Activated CD4-positive, CD25-positive, alpha-beta regulatory T cell treated with anti-CD3 and anti-CD28 coated beads, Interleukin-2, amount 50 U/mL, for 72 hours (primary cell): ENCODE measurements around the gene PFKFB3.
"Not testable (repeated sequence)": the region's sequence is repeated elsewhere in the genome, so short reads cannot be mapped to it uniquely, and the experiment has no call there.

Source experiments
- DNase-seq: peaks from one replicate; pipeline ENCODE4 v3.0.0; 2021

The PFKFB3 gene

DNA sequence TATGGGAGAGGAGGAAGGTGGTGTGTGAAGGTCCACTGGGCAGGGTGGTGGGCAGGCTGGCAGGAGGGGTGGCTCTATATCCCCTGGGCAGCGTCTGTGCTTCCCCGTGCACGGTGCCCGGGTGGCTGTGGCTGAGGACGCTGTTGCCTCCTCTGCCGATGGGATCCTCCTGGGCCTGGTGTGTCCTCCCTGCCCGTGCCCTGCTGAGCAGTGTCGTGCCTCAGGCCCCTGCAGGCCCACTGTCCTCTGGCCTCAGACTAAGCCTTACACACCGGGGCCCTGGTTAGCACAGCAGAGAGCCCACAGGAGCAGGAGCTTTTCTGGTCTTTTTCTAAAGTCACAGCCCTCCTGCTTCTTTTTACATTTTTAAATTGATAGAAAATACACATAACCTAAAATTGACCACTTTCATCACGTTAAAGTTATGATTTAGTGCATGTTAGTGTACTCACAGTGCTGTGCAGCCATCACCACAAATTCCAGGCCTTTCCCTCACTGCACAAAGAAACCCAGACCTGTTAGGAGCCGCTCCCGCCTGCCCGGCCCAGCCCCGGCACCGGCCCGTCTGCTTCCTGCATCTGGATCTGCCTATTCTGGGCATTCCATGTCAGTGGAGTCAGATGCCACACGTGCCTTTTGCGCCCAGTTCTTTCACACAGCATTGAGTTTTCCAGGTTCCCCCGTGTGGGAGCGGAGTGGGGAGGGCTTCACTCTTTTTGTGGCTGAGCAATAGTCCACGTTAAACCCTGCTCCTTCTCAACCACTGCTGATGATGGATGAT lies 19.4 kb downstream of the PFKFB3 start:
- no peak for DNase-seq

DNA sequence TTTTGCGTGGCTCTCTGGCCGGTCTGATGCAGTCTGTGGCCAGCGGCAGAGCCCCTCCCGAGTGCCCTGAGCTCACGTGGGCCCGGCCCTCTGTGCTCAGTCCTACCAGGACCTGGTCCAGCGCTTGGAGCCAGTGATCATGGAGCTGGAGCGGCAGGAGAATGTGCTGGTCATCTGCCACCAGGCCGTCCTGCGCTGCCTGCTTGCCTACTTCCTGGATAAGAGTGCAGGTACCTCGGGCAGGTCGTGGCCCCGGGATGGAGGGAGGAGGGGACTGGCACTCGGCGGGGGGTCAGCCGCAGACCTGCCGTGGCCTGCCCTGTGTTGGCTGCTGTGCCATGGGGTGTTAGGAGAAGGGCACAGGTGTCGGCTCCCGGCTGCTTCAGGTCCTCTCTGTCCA lies 20.0 kb downstream of the PFKFB3 start:
- no peak for DNase-seq

DNA sequence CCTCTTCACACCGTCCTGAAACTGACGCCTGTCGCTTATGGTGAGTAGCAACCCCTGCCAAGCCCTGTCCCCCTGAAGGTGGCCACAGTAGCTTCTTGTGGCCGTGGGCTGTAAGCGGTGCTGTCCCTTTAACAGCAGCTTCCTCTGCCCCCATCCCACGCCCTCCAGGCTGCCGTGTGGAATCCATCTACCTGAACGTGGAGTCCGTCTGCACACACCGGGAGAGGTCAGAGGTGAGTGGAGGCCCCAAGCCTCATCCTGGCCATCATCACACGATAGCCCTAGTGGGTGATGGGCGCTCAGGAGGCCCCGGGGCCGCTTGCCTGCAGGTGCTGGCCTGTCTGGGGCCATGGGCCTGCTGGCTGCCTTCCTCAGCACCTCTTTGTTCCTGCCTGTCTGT lies 21.2 kb downstream of the PFKFB3 start:
- DNase-seq: no peak

DNA sequence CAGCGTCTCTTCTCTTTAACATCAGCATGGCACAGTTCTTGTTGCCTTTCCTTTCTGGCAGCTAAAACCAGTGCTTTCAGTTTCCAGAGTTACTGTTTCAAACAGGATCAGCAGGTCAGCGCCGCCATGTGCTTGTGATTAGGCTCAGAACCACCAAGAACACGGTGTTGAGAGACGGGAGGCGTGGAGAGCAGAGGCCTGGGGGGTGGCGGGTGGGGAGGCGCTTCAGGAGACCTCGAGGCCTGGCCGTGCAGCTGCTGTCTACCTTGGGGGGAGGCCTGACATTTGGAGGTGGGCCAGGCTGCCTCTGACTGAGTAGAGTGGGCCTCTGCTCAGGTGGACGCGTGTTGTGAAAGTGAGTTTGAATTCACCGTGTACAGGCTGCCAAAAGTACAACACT lies 22.0 kb downstream of the PFKFB3 start:
- no peak for DNase-seq

DNA sequence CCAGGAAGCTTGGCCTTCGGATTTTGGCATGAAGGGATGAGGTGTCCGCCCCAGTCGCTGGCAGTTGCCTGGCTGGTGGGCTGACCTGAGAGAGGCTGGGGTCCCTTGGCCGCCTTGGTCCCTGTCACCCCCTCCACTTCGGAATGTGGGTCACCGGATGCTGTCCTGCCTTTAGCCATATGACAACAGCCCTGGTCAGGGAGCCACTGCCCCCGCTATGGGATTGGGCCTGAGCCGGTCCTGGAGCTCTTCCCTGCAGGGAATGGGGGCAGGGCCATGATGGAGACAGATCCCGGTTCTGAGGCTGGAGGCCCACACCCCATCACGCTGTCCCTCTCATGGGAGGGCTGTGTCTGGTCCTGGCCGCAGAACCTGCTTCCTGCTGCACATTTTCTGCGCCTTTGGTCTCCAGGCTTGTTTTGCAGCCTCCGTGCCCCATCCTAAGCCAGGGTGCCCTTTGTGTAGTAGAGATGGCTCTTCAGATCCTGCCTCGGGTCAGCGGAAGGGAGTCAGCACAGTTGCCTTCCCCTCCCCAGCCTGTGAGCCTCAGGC lies 22.6 kb downstream of the PFKFB3 start:
- no peak for DNase-seq

DNA sequence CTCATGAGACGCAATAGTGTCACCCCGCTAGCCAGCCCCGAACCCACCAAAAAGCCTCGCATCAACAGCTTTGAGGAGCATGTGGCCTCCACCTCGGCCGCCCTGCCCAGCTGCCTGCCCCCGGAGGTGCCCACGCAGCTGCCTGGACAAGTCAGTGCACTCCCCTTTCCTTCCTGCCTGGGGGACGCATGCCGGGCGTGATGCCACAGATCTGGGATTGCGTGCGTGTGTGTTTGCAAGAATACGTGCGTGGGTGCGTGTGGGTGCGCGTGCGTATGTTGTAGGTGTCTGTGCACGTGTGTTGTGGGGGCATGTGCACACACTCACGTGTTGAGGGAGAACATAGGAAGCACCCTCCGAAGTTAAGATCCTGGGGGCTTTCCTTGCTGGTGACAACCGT lies 23.5 kb downstream of the PFKFB3 start:
- no peak for DNase-seq

DNA sequence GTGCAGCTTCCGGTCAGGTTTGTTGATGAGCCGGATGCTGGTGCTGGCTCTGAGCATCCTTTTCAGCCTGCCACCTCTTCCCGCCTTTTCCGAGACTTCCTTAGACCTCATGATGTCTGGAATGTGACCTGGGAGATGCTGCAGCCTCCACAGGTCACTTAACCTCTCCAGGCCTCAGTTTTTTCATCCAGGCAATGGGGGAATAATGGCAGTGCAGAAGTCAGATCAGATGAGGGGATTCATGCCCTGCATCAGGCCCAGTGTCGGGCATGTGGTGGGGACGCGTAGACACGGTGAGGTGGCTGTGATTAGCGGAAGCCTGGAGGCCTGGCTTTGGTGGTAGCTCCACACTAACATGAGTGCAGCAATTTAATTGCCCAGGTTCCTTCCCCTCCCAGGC lies 24.6 kb downstream of the PFKFB3 start:
- no peak for DNase-seq

DNA sequence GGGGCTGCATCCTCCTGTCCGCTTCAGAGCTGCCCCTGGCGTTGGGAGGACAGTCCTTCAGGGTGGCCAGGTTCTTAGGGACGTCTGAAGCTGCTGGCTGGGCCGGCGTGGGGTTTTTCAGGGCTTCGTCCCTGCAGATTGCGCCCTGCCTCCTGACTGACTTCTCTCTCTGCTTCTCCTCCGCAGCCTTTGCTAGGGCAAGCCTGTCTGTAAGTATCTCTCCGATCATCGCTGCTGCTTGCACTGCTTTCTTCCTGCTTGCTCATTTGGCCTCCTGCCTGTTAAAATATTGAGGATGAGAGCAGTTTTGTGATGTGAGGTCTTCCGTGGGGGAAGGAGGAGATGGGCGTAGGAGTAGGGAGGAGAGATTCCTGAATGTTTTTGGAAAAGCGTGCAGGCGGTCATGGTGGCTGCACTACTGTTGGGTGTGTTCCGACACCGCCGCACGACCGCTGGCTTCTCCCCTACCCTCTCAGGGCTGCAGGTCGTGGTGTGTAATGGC lies 25.3 kb downstream of the PFKFB3 start:
- no peak for DNase-seq

DNA sequence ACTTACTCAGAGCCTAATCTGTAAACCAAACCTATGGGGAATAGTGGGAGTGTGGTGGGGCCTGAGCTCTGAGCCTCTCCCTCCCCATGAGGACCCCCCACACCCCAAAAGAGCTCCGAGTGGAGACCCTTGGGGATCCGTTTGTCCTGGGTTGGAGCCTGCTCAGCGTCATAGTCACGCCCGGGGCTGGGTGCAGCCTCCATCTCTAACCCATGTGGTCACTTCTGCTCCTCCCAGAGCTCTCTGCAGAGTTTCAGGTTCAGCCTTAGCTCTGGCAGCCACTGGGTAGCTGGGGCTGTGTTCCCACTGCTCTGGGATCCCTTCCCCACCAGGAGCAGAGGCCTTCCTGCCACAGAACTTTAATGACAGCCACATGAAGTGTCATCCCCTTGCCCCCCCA lies 25.9 kb downstream of the PFKFB3 start:
- no peak for DNase-seq

DNA sequence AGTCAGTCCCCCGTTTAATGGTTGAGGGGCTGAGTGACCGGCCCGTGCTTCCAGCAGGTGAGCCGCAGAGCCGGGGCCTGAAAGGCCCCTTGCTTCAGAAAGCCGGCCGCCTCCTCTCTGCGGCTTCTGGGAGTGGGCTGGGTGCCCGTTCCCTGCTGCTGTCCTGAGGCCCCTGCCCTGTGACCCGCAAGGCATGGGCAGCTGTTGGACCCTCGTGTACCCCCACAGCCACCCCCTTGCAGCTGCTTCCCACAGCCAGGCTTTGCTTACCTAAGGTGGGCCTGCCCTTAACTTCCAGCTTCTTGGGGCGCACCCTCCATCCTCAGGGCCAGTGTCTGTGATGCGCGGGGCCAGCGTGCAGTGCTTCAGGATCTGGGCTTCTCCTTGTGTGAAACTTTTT lies 26.6 kb downstream of the PFKFB3 start:
- DNase-seq: no peak

DNA sequence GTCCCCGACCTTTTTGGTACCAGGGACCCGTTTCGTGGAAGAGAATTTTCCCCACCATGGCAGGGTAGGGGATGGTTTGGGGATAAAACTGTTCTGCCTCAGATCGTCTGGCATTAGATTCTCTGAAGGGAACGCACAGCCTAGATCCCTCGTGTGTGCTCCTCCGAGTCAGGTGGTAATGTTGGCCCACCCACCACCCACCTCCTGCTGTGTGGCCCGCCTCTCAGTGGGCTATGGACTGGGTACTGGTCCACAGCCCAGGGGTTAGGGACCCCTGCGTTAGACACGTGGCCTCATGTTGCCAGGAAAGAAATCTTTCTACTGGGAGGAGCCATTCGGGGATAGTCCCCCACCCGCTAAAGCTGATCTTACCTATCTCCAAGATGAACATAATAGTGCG lies 27.0 kb downstream of the PFKFB3 start:
- no peak for DNase-seq

DNA sequence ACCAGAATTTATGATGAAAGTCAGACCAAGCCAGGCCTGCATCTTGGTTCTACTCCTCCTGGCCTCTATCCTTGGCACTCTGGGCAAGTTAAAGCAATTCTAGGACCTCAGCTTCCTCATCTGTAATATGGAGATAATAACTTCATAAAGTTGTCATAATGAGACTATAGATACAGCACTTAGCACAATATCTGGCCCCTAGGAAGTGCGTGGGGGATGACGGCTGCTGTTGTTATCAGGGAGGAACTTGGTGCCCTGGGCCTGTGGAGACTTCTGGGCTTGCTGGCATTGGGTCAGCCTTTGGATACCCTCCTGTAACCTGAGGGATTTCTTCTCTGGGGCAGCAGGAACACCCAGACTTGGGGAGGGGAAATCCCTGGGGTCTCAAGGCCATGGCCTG lies 27.6 kb downstream of the PFKFB3 start:
- no peak for DNase-seq

DNA sequence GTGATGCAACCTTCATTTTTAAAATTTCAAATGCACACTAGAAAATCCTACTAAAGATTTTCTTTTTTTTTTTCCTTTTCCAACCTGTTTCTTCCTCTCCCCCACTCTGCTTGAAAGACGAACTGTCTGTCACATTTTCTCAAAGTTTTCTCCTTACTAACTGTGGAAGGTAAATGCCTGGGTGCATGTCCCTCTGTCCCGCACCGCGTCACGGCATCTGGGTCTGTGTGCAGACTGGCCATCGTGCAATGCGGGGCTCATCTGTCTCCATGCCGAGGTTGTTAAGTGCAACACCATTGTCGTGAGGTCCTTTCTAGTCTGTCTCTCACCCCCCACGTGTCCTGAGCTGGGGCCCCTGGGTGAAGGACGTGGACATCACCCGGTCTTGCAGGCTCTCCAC lies 28.4 kb downstream of the PFKFB3 start:
- DNase-seq: no peak

DNA sequence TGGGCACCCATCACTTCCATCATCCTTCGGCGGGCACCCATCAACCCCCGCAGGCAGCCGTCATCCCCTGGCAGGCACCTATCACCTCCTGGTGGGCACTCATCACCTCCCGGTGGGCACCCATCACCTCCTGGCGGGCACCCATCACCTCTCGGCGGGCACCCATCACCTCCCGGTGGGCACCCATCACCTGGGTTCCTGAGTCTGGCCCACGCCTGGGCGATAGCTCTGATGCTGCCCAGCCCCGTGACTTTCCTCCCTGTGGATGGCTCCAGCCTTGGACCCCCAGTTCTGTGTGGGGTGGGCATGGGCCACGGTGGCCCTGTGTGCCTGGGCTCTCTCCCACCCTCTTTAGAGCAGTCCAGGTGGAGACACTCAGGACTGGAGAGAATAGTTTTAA lies 29.0 kb downstream of the PFKFB3 start:
- DNase-seq: no peak

DNA sequence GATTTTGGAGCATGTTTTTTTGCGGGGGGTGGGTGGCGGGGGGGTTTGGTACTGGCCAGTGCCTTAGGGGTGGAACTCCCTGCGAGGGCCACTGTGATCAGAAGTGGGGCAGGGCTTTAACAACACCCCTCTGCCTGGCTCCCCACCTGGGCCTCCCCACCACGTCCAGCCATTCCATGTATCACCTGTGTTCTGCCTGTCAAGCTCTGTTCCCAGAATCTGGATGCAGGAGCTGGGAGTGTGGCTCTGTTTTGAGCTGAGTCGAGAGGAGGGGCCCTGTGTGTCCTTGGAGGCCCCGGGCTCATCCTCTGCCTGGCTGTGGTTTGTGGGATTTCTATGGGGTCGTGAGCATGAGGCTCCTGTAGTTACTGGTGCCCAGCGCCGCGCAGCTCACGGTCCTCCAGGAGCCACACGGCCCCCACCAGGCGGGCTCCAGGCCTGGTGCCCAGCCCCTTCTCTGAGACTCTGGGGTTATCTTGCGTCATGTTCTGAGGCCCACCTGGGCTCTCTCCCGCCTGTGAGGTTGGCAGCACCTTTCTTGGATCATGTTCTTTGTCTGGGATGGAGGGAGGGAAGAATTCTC lies 29.6 kb downstream of the PFKFB3 start:
- DNase-seq: no peak

DNA sequence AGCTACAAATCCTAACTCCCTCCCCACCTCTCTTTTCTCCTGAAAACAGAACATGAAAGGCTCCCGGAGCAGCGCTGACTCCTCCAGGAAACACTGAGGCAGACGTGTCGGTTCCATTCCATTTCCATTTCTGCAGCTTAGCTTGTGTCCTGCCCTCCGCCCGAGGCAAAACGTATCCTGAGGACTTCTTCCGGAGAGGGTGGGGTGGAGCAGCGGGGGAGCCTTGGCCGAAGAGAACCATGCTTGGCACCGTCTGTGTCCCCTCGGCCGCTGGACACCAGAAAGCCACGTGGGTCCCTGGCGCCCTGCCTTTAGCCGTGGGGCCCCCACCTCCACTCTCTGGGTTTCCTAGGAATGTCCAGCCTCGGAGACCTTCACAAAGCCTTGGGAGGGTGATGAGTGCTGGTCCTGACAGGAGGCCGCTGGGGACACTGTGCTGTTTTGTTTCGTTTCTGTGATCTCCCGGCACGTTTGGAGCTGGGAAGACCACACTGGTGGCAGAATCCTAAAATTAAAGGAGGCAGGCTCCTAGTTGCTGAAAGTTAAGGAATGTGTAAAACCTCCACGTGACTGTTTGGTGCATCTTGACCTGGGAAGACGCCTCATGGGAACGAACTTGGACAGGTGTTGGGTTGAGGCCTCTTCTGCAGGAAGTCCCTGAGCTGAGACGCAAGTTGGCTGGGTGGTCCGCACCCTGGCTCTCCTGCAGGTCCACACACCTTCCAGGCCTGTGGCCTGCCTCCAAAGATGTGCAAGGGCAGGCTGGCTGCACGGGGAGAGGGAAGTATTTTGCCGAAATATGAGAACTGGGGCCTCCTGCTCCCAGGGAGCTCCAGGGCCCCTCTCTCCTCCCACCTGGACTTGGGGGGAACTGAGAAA lies 30.4 kb downstream of the PFKFB3 start:
- no peak for DNase-seq

DNA sequence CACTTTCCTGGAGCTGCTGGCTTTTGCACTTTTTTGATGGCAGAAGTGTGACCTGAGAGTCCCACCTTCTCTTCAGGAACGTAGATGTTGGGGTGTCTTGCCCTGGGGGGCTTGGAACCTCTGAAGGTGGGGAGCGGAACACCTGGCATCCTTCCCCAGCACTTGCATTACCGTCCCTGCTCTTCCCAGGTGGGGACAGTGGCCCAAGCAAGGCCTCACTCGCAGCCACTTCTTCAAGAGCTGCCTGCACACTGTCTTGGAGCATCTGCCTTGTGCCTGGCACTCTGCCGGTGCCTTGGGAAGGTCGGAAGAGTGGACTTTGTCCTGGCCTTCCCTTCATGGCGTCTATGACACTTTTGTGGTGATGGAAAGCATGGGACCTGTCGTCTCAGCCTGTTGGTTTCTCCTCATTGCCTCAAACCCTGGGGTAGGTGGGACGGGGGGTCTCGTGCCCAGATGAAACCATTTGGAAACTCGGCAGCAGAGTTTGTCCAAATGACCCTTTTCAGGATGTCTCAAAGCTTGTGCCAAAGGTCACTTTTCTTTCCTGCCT lies 31.1 kb downstream of the PFKFB3 start:
- DNase-seq: no peak

DNA sequence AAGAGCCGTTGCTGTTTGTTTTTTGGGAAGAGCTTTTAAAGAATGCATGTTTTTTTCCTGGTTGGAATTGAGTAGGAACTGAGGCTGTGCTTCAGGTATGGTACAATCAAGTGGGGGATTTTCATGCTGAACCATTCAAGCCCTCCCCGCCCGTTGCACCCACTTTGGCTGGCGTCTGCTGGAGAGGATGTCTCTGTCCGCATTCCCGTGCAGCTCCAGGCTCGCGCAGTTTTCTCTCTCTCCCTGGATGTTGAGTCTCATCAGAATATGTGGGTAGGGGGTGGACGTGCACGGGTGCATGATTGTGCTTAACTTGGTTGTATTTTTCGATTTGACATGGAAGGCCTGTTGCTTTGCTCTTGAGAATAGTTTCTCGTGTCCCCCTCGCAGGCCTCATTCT lies 31.6 kb downstream of the PFKFB3 start:
- DNase-seq: no peak

DNA sequence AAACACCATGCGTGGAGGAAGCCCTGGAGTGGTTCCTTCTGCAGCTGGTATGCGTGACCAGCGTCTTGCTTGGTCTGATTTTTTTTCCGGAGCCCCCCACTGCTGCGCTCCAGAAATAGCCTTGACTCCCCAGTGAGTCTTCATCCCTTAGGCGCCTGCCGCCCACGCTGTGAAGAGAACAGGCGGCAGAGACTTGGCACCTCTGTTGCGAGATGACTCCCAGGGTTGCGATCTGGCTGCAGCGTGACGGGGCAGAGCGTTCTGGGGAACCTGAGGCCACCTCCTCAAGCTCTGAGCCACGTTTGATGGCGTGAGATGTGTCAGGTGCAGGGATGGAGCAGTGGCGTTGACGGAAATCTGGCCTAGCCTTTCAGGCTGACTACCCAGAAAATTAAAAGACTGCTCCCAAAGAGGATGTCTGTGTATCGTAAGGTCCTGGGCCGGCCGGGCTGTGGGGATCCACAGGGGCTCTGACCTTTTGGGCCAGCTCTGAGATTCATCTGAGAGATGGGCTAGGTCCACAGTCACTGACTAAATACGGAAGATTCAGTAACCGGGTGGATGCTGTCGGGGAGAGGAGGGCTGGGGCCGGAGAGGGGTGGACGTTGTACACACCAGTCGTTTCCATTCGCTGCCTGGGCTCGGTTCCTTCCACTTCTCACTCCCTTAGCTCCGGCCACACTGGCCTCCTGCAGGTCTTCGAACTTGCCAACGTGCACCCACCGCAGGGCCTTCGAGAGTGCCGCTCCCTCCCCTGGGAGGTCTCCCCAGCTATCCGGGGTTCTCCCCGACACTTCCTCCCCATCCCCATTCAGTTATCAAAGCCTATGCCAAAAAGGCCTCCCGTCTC lies 33.8 kb downstream of the PFKFB3 start:
- no peak for DNase-seq

DNA sequence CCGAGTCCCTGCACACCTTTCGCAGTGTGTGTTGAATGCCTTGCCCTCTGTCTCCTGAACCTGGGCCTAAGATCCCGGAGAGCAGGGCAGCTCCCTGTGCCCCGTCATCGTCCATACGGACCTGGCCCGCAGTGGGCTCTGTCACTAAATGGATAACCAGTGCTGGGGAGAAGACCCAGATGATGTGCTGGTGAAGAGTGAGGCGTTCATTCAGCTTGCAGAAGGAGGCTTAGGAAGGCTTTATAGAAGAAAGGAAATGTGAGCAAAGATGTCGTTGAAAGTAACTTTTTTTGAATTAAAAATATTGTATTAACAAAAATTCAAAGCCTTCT lies 34.4 kb downstream of the PFKFB3 start:
- DNase-seq: no peak

DNA sequence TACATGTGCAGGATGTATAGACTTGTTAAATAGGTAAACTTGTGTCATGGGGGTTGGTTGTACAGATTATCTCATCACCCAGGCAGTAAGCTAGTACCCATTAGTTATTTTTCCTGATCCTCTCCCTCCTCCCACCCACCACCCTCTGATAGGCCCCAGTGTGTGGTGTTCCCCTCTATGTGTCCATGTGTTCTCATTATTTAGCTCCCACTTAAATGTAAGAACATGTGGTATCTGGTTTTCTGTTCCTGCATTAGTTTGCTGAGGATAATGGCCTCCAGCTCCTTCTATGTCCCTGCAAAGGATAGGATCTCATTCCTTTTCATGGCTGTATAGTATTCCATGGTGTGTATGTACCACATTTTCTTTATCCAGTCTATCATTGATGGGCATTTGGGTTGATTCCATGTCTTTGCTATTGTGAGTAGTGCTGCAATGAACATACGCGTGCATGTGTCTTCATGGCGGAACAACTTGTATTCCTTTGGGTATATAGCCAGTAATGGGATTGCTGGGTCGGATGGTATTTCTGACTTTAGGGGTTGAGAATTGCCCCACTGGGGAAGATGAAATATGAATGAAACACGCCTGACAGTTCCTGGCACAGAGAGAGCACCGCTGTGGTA lies 36.0 kb downstream of the PFKFB3 start:
- not testable (repeated sequence) for DNase-seq
